Glutamatergic neuron (in vitro differentiated cells): ENCODE measurements around the gene CFAP97. TPM values are rescaled to one million over a fixed set of nuclear protein-coding genes. Genes with fewer than 3 reads are reported as not detected.

Source experiments
- DNase-seq: peaks from one replicate; pipeline ENCODE4 v3.0.0; 2022
- H3K27ac Mint-ChIP-seq: one replicate; pipeline ENCODE4 v1.8.0; 2020; ENCODE audit warnings: mild to moderate bottlenecking, mixed read lengths, inconsistent platforms; ENCODE audit not compliant: unreplicated experiment
- H3K27me3 Mint-ChIP-seq: one replicate; pipeline ENCODE4 v1.8.0; 2020; ENCODE audit warnings: mild to moderate bottlenecking, moderate library complexity, mixed read lengths, inconsistent platforms; ENCODE audit not compliant: unreplicated experiment
- H3K36me3 Mint-ChIP-seq: one replicate; pipeline ENCODE4 v1.8.0; 2020; ENCODE audit warnings: mild to moderate bottlenecking, mixed read lengths, inconsistent platforms; ENCODE audit not compliant: unreplicated experiment
- H3K4me1 Mint-ChIP-seq: one replicate; pipeline ENCODE4 v1.8.0; 2020; ENCODE audit warnings: mild to moderate bottlenecking, low read depth, mixed read lengths, inconsistent platforms; ENCODE audit not compliant: unreplicated experiment
- H3K4me3 Mint-ChIP-seq: one replicate; pipeline ENCODE4 v1.8.0; 2020; ENCODE audit warnings: mild to moderate bottlenecking, mixed read lengths, inconsistent platforms; ENCODE audit not compliant: unreplicated experiment
- H3K9me3 Mint-ChIP-seq: one replicate; pipeline ENCODE4 v1.8.0; 2020; ENCODE audit warnings: mild to moderate bottlenecking, moderate library complexity, mixed read lengths, inconsistent platforms; ENCODE audit not compliant: unreplicated experiment
- CTCF ChIP-seq: fragments of 200-600 bp; sonication (generic); IDR thresholded peaks from one replicate; pipeline ENCODE4 v1.5.0; 2021; ENCODE audit not compliant: partially characterized antibody, unreplicated experiment
- total RNA-seq: library from RNA; stranded (reverse); fragmentation: NEBNext Ultra II Directional; extraction: Animal tissue kit (Norgen Biotek cat#: 25700); gene quantifications from one replicate; pipeline ENCODE4 v1.2.1, GENCODE V29; 2021; ENCODE audit not compliant: unreplicated experiment

CFAP97 gene
- total RNA-seq, 1 donor from 2014 or later: 28.4 TPM

- peaks cover 7% of the 10 kb centered on the region for H3K4me1 Mint-ChIP-seq
- DNase-seq: peak; percentile 52
- peaks cover 2% of the 10 kb centered on the region for H3K9me3 Mint-ChIP-seq
- H3K27ac Mint-ChIP-seq: no peak overlapping the region
- H3K4me3 Mint-ChIP-seq: peak overlapping the region; percentile 88
- H3K27me3 Mint-ChIP-seq: no peaks in the 10 kb centered on the region
- peak; percentile 49 for TF ChIP-seq CTCF
- no peaks in the 10 kb centered on the region for H3K36me3 Mint-ChIP-seq
These were observed 75.3 kb downstream of the CFAP97 start for GRCh38 chr4:185128272-185129119.

GRCh38 chr4:185127021-185127925 lies 76.5 kb downstream of the CFAP97 start:
- Mint-ChIP-seq H3K36me3 (no peaks in the 10 kb centered on the region), H3K27me3 (no peaks in the 10 kb centered on the region), H3K9me3 (peaks cover 2% of the 10 kb centered on the region), H3K4me3 (peak overlapping the region; percentile 86), H3K4me1 (peaks cover 7% of the 10 kb centered on the region), H3K27ac (no peak overlapping the region)
- DNase-seq: peak; percentile 49
- no peak for TF ChIP-seq CTCF

GRCh38 chr4:185124006-185124405 lies 79.8 kb downstream of the CFAP97 start:
- DNase-seq: no peak
- no peaks in the 10 kb centered on the region for H3K9me3 Mint-ChIP-seq
- H3K27me3 Mint-ChIP-seq: no peaks in the 10 kb centered on the region
- no peak overlapping the region for H3K4me3 Mint-ChIP-seq
- peaks cover 2% of the 10 kb centered on the region for H3K4me1 Mint-ChIP-seq
- no peaks in the 10 kb centered on the region for H3K36me3 Mint-ChIP-seq
- TF ChIP-seq CTCF: no peak
- H3K27ac Mint-ChIP-seq: no peak overlapping the region

GRCh38 chr4:185122681-185123345 lies 81.0 kb downstream of the CFAP97 start:
- no peak for DNase-seq
- no peaks in the 10 kb centered on the region for H3K27me3 Mint-ChIP-seq
- no peak overlapping the region for H3K27ac Mint-ChIP-seq
- H3K9me3 Mint-ChIP-seq: no peaks in the 10 kb centered on the region
- TF ChIP-seq CTCF: no peak
- no peak overlapping the region for H3K4me3 Mint-ChIP-seq
- H3K36me3 Mint-ChIP-seq: no peaks in the 10 kb centered on the region
- no peaks in the 10 kb centered on the region for H3K4me1 Mint-ChIP-seq
